MCF 10A (cell line): ENCODE measurements around the gene CDIP1. TPM values are rescaled to one million over a fixed set of nuclear protein-coding genes. Genes with fewer than 3 reads are reported as not detected.

Experiments used
- BruUV-seq: library from RNA; stranded (reverse); fragments of 400-500 nt; replicated peaks from 2 replicates; lab custom pipeline; 2021; lab: Mats Ljungman, UMichigan
- CTCF ChIA-PET: fragments of 300-600 bp; sonication (Branson Sonifier 250); formaldehyde crosslinking; extraction: SDS; loops from one replicate; lab custom pipeline; 2021; ENCODE audit warnings: antibody characterized with exemption, inconsistent platforms; lab: Yijun Ruan, JAX
- POLR2A ChIA-PET: fragments of 300-600, 350-650 bp; sonication (Branson Sonifier 250); formaldehyde crosslinking; extraction: SDS; loops from one replicate; lab custom pipeline; 2020; ENCODE audit warnings: antibody characterized with exemption, inconsistent platforms; lab: Yijun Ruan, JAX
- DNase-seq: peaks from one replicate; pipeline ENCODE4 v3.0.0-alpha.2; 2018; ENCODE audit not compliant: unreplicated experiment
- H3K27ac Mint-ChIP-seq: one replicate; pipeline ENCODE4 v1.8.0; 2022; ENCODE audit warnings: mild to moderate bottlenecking, low read depth, mixed read lengths; ENCODE audit not compliant: unreplicated experiment
- H3K27me3 Mint-ChIP-seq: one replicate; pipeline ENCODE4 v1.8.0; 2022; ENCODE audit warnings: mixed read lengths; ENCODE audit not compliant: insufficient read depth, unreplicated experiment
- H3K36me3 Mint-ChIP-seq: one replicate; pipeline ENCODE4 v1.8.0; 2022; ENCODE audit warnings: mild to moderate bottlenecking, moderate library complexity, mixed read lengths; ENCODE audit not compliant: insufficient read depth, unreplicated experiment
- H3K4me1 Mint-ChIP-seq: one replicate; pipeline ENCODE4 v1.8.0; 2022; ENCODE audit warnings: mixed read lengths; ENCODE audit not compliant: insufficient read depth, unreplicated experiment
- H3K4me3 Mint-ChIP-seq: one replicate; pipeline ENCODE4 v1.8.0; 2022; ENCODE audit warnings: mild to moderate bottlenecking, moderate library complexity, mixed read lengths; ENCODE audit not compliant: unreplicated experiment
- H3K9me3 Mint-ChIP-seq: one replicate; pipeline ENCODE4 v1.8.0; 2022; ENCODE audit warnings: mixed read lengths; ENCODE audit not compliant: unreplicated experiment
- intact Hi-C: fragments of 100-400 bp; cut with micrococcal nuclease; formaldehyde crosslinking; loops from 2 replicates; pipeline ENCODE4 v1.14.1; 2022
- total RNA-seq: library from RNA; stranded (reverse); gene quantifications from 2 replicates; pipeline ENCODE4 v1.2.3, GENCODE V29; 2022
- TF ChIP-seq, protein P1 (sequence below): fragments of 200-600 bp; IDR thresholded peaks from one replicate; pipeline ENCODE4 v1.8.0; 2022; ENCODE audit warnings: antibody characterized with exemption, mild to moderate bottlenecking; ENCODE audit not compliant: unreplicated experiment

Gene CDIP1
- total RNA-seq, 1 experiment from 2014 or later, result 6.0 TPM

DNA sequence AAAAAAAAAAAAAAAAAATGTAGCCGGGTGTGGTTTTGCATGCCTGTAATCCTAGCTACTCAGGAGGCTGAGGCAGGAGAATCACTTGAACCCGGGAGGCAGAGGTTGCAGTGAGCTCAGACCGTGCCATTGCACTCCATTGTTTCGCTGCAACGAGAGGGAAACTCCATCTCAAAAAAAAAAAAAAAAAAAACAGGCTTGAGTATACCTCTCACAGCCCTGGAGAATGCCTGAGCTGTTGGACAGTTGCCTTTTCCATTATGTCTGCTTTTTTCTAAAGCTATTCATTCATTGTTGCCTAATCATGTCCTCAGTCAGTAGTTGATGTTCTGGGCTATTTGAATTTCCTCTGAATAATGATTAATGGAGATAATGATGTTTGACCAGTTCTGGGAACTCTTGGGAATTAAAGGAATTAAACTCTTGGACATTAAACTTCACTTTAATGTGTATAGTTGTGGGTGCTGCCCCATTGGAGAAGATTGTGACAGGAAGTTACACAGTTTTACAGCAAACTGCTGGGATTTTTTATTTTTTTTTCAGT is 50.5 kb downstream of the CDIP1 start:
- TF ChIP-seq, protein P1, sequence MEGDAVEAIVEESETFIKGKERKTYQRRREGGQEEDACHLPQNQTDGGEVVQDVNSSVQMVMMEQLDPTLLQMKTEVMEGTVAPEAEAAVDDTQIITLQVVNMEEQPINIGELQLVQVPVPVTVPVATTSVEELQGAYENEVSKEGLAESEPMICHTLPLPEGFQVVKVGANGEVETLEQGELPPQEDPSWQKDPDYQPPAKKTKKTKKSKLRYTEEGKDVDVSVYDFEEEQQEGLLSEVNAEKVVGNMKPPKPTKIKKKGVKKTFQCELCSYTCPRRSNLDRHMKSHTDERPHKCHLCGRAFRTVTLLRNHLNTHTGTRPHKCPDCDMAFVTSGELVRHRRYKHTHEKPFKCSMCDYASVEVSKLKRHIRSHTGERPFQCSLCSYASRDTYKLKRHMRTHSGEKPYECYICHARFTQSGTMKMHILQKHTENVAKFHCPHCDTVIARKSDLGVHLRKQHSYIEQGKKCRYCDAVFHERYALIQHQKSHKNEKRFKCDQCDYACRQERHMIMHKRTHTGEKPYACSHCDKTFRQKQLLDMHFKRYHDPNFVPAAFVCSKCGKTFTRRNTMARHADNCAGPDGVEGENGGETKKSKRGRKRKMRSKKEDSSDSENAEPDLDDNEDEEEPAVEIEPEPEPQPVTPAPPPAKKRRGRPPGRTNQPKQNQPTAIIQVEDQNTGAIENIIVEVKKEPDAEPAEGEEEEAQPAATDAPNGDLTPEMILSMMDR, result no peak
- H3K27me3 Mint-ChIP-seq, result no peaks in the 10 kb centered on the region
- peaks cover 47% of the 10 kb centered on the region for H3K36me3 Mint-ChIP-seq
- intact Hi-C loops, result no loop called here
- H3K4me1 Mint-ChIP-seq, result peaks cover 5% of the 10 kb centered on the region
- no peak overlapping the region for H3K4me3 Mint-ChIP-seq
- H3K9me3 Mint-ChIP-seq, result no peaks in the 10 kb centered on the region
- POLR2A ChIA-PET, result interaction anchor here (1.2 to 7.4 kb wide), 4 partner anchors 11 to 14 kb away, joined by 3 to 42 read pairs (median 10); partner anchors contain the start of genes HMOX2 and NMRAL1
- DNase-seq, result no peak
- no peak overlapping the region for H3K27ac Mint-ChIP-seq
- no TSS peak for BruUV-seq
- CTCF ChIA-PET, result interaction anchor here (0.6 to 1.3 kb wide), 2 partner anchors 10 to 346 kb away, joined by 3 read pairs; no protein-coding TSS in a partner anchor

DNA sequence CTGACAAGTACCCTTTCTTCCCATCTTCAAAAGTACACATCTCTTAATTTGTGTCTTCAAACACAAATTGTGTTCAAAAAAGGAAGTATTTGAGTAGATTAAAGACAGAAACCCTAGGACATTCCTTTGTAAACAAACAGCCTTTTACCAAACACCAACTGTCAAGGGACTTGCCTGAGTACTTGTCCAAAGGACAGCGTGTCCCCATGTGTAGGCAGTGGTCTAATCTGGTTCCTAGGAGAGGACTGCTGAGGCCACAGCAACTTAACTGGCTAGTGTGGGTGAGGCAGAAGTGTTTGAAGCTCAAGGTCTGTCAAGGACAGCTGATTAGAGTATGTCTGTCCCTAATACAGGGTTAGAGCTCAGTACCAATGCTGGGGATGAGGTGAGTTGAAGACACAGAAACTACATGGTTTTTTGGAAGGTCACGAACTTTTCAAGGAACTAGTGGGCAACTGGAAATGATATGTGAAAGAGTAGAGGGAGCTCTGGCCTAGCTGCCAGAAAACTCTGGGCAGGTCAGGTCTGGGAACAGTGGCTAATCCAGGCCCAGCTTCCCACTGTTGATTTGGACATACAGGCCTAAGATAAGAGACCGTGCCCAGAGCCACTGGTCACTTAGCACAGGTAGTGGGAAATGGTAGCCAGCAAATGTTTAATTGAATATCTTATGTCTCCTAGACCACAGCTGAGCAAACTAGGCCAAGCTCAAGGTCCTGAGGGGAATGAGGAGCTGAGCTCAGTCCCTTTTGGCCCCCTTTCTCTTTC is 52.3 kb downstream of the CDIP1 start:
- intact Hi-C loops, result no loop called here
- no peaks in the 10 kb centered on the region for H3K9me3 Mint-ChIP-seq
- no peak overlapping the region for H3K27ac Mint-ChIP-seq
- no peak overlapping the region for H3K4me3 Mint-ChIP-seq
- peaks cover 54% of the 10 kb centered on the region for H3K36me3 Mint-ChIP-seq
- H3K4me1 Mint-ChIP-seq, result peaks cover 18% of the 10 kb centered on the region
- no TSS peak for BruUV-seq
- ChIA-PET CTCF (interaction anchor here (0.6 to 1.3 kb wide), 5 partner anchors 8 to 143 kb away, joined by 3 to 4 read pairs (median 3); partner anchors contain the start of gene C16orf96), POLR2A (interaction anchor here (0.6 to 2.5 kb wide), 4 partner anchors 9 to 342 kb away, joined by 3 to 15 read pairs (median 4); partner anchors contain the start of gene HMOX2)
- TF ChIP-seq, protein P1, result no peak
- no peaks in the 10 kb centered on the region for H3K27me3 Mint-ChIP-seq
- DNase-seq, result no peak

DNA sequence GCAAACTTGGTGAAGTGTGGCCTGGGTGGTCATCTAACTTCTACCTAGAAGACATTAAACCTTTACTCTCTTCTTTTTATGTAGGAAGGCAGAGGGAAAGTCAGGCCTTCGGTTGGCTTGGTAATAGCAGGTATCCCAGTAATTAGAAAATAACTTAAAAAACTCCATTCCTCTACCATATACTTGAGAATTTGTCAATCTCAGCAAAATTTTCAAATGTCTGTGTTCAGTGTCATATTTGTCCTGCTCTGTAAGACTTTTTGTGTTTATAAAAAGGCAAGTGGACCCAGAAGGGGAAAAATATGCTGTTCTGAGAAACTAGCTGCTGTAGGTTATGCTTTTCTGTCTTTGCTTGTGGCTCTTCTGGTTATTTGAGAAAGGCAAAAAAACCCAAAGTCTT is 56.6 kb downstream of the CDIP1 start:
- H3K4me3 Mint-ChIP-seq, result no peak overlapping the region
- peaks cover 46% of the 10 kb centered on the region for H3K36me3 Mint-ChIP-seq
- BruUV-seq, result no TSS peak
- CTCF ChIA-PET, result interaction anchor here (0.8 kb wide), 1 partner anchor 8 kb away, joined by 3 read pairs; no protein-coding TSS in a partner anchor
- H3K27ac Mint-ChIP-seq, result peak overlapping the region; percentile 5
- intact Hi-C loops, result no loop called here
- DNase-seq, result no peak
- peaks cover 20% of the 10 kb centered on the region for H3K4me1 Mint-ChIP-seq
- H3K27me3 Mint-ChIP-seq, result no peaks in the 10 kb centered on the region
- TF ChIP-seq, protein P1, result no peak
- POLR2A ChIA-PET, result interaction anchor here (0.7 to 1.3 kb wide), 4 partner anchors 18 to 139 kb away, joined by 3 read pairs; no protein-coding TSS in a partner anchor
- no peaks in the 10 kb centered on the region for H3K9me3 Mint-ChIP-seq

DNA sequence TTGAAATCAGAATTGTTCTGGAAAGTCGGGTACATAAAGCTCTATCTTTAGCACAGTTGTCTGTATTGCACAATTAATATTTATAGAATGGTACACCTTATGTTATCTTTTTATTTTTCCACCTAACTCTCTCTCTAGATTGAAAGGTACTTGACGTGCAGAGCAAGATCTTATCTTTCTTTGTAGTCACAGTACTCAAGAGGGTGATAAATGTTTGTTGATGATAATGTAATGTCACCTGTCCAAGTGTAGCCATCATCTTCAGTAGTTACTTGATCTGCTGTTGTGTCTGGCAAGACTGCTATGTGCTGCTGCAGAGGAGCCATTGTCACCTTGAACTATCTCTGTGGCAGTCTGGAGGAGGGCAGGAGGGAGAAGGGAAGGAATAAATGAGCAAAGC is 57.0 kb downstream of the CDIP1 start:
- peaks cover 46% of the 10 kb centered on the region for H3K36me3 Mint-ChIP-seq
- ChIA-PET CTCF (interaction anchor here (0.8 to 1.8 kb wide), 2 partner anchors 9 to 13 kb away, joined by 3 to 4 read pairs; no protein-coding TSS in a partner anchor), POLR2A (interaction anchor here (1.0 to 1.3 kb wide), 3 partner anchors 19 to 140 kb away, joined by 3 read pairs; no protein-coding TSS in a partner anchor)
- H3K4me1 Mint-ChIP-seq, result peaks cover 20% of the 10 kb centered on the region
- no peaks in the 10 kb centered on the region for H3K27me3 Mint-ChIP-seq
- intact Hi-C loops, result no loop called here
- H3K9me3 Mint-ChIP-seq, result no peaks in the 10 kb centered on the region
- BruUV-seq, result no TSS peak
- no peak overlapping the region for H3K4me3 Mint-ChIP-seq
- TF ChIP-seq, protein P1, result no peak
- no peak for DNase-seq
- H3K27ac Mint-ChIP-seq, result peak overlapping the region; percentile 5
